Vagina (tissue), 2 donors: ENCODE measurements around the gene ACLY. TPM values are rescaled to one million over a fixed set of nuclear protein-coding genes. Genes with fewer than 3 reads are reported as not detected.
"Not testable (repeated sequence)": the region's sequence is repeated elsewhere in the genome, so short reads cannot be mapped to it uniquely, and the experiment has no call there.

Experiments used
- DNase-seq, 2 donors: peaks; one replicate each; pipeline ENCODE4 v3.0.0-alpha.2; 2017; ENCODE audit errors: extremely low spot score in 2 of 2
- H3K27ac ChIP-seq: fragments of 200-600 bp; sonication (generic); one replicate; pipeline ENCODE4 v1.5.1; 2019
- H3K27me3 ChIP-seq: fragments of 200-600 bp; sonication (generic); one replicate; pipeline ENCODE4 v1.5.1; 2019
- H3K36me3 ChIP-seq, 2 donors: fragments of 200-600 bp; sonication (generic); one replicate each; pipeline ENCODE4 v1.5.1; 2017 to 2019
- H3K4me1 ChIP-seq: fragments of 200-600 bp; sonication (generic); one replicate; pipeline ENCODE4 v1.5.1; 2019
- H3K4me3 ChIP-seq, 2 donors: fragments of 200-600 bp; sonication (generic); 1 replicate in 1 of 2; 2 replicates in 1 of 2; pipeline ENCODE4 v1.5.1; 2016 to 2019
- H3K9me3 ChIP-seq: fragments of 200-600 bp; sonication (generic); one replicate; pipeline ENCODE4 v1.5.1; 2019
- CTCF ChIP-seq, 3 experiments: fragments of 450-650 bp in 2 of 3; fragments of 200-600 bp in 1 of 3; sonication (generic) in 1 of 3; IDR thresholded peaks; one replicate each; pipeline ENCODE4 v1.5.1; 2017 to 2019; ENCODE audit warnings: antibody characterized with exemption in 3 of 3, mild to moderate bottlenecking in 2 of 3, moderate library complexity in 2 of 3
- POLR2A ChIP-seq, 2 donors: fragments of 450-650 bp; IDR thresholded peaks; one replicate each; pipeline ENCODE4 v1.6.1; 2017; ENCODE audit warnings: antibody characterized with exemption in 2 of 2, mild to moderate bottlenecking in 2 of 2, moderate library complexity in 2 of 2
- POLR2AphosphoS5 ChIP-seq, 2 donors: sonication (generic); formaldehyde crosslinking; IDR thresholded peaks; one replicate each; pipeline ENCODE4 v1.9.0; 2017; ENCODE audit warnings: antibody characterized with exemption in 2 of 2, mild to moderate bottlenecking in 2 of 2, low read depth in 1 of 2; ENCODE audit not compliant: insufficient read depth in 1 of 2
- intact Hi-C: fragments of 100-400 bp; cut with DNase I; formaldehyde crosslinking; loops from one replicate; pipeline ENCODE4 v1.15.1; 2023
- total RNA-seq: library from RNA; depleted of rRNA; stranded (reverse); fragments of >200 nt; gene quantifications from one replicate; pipeline ENCODE4 v1.2.3, GENCODE V29; 2016

Gene ACLY
- total RNA-seq, 1 donor from 2014 or later = 74.9 TPM

DNA sequence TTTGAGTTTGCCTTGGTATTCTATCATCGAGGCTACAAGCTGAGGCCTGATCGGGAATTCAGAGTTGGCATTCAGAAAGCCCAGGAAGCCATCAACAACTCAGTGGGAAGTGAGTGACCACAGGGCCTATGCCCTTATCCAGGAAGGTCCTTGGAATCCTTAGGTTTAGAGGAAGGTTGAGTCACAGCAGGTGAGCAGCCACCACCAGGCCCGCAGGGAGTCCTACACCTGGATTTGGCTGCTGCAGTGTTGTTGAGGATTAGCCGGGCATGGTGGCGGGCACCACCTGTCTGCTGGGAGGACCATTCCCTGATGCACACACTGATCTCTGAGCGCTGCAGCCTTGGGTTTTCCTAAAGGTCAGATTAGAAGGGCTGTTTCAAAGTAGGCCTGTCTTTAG is 16.9 kb upstream of the ACLY start:
- DNase-seq = no peak
- Histone ChIP-seq H3K4me1 (peaks cover 8% of the 10 kb centered on the region), H3K4me3 (no peak overlapping the region), H3K27ac (no peak overlapping the region), H3K27me3 (no peaks in the 10 kb centered on the region), H3K36me3 (no peaks in the 10 kb centered on the region), H3K9me3 (no peaks in the 10 kb centered on the region)
- TF ChIP-seq POLR2A (IDR thresholded peaks at IDR 0.05) = no peak
- TF ChIP-seq CTCF (IDR thresholded peaks at IDR 0.05) = no peak
- TF ChIP-seq POLR2AphosphoS5 (IDR thresholded peaks at IDR 0.05; ENCODE audit: insufficient read depth in 1 of 2, low read depth in 1 of 2) = no peak
- intact Hi-C loops = no loop called here

- Histone ChIP-seq H3K27me3 (no peaks in the 10 kb centered on the region), H3K4me1 (peaks cover 15% of the 10 kb centered on the region), H3K9me3 (no peaks in the 10 kb centered on the region), H3K36me3 (no peaks in the 10 kb centered on the region), H3K4me3 (no peak overlapping the region), H3K27ac (no peak overlapping the region)
- intact Hi-C loops = no loop called here
- no peak for DNase-seq
- TF ChIP-seq CTCF (IDR thresholded peaks at IDR 0.05) (no peak), POLR2AphosphoS5 (IDR thresholded peaks at IDR 0.05; ENCODE audit: insufficient read depth in 1 of 2, low read depth in 1 of 2) (no peak), POLR2A (IDR thresholded peaks at IDR 0.05) (no peak)
Observed at GRCh38 chr17:41932816-41933389, 14.2 kb upstream of the ACLY start.

DNA sequence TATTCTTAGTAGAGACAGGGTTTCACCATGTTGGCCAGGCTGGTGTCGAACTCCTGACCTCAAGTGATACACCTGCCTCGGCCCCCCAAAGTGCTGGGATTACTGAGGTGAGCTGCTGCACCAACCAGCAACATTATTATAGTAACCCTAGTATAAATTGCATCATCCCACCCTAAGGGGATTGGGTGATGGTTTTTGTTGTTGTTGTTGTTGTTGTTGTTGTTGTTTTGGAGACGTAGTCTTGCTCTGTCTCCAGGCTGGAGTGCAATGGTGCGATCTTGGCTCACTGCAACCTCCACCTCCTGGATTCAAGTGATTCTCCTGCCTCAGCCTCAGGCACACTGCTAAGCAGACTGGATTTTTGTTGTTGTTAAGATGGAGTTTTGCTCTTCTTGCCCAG is 13.0 kb upstream of the ACLY start:
- DNase-seq, H3K27ac ChIP-seq, H3K9me3 ChIP-seq, intact Hi-C loops, H3K36me3 ChIP-seq, H3K4me3 ChIP-seq, H3K27me3 ChIP-seq: not testable (repeated sequence)
- H3K4me1 ChIP-seq = peaks cover 15% of the 10 kb centered on the region

DNA sequence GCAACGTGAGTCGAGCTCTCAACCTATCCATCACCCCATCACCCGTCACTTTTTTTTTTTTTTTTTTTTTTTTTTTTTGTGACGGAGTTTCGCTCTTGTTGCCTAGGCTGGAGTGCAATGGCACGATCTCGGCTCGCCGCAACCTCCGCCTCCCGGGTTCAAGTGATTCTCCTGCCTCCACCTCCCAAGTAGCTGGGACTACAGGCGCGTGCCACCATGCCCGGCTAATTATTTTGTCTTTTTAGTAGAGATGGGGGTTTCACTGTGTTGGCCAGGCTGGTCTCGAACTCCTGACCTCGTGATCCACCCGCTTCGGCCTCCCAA is 12.0 kb upstream of the ACLY start:
- H3K27me3 ChIP-seq, H3K9me3 ChIP-seq, DNase-seq, intact Hi-C loops, H3K36me3 ChIP-seq: not testable (repeated sequence)
- Histone ChIP-seq H3K27ac (peak overlapping the region; percentile 75), H3K4me3 (peak overlapping the region; percentile 41 to 63), H3K4me1 (peaks cover 15% of the 10 kb centered on the region)

GRCh38 chr17:41930009-41930832 is 11.5 kb upstream of the ACLY start, which contains the start of gene ODAD4:
ODAD4 (plus strand) TSS chr17:41930617; CDS start chr17:41930724, 107 bp downstream.
- peak within 1 kb of the TSS; percentile 41 to 63 for H3K4me3 ChIP-seq
- DNase-seq = peak in 1 of 2 donors; percentile 96
- H3K27me3 ChIP-seq = no peaks in the 10 kb centered on the region
- TF ChIP-seq CTCF (IDR thresholded peaks at IDR 0.05) = peak in 1 of 3 experiments; percentile 53
- peak; percentile 92 to 97 for TF ChIP-seq POLR2AphosphoS5 (IDR thresholded peaks at IDR 0.05; ENCODE audit: insufficient read depth in 1 of 2, low read depth in 1 of 2)
- peak in 1 of 2 donors; percentile 42 for TF ChIP-seq POLR2A (IDR thresholded peaks at IDR 0.05)
- peaks cover 15% of the 10 kb centered on the region for H3K4me1 ChIP-seq
- intact Hi-C loops = no loop called here
- H3K36me3 ChIP-seq = no peaks in the 10 kb centered on the region
- H3K9me3 ChIP-seq = no peaks in the 10 kb centered on the region
- H3K27ac ChIP-seq = peak within 1 kb of the TSS; percentile 75

GRCh38 chr17:41928693-41929251 is 10.0 kb upstream of the ACLY start:
- Histone ChIP-seq H3K27me3 (no peaks in the 10 kb centered on the region), H3K27ac (no peak overlapping the region), H3K4me3 (no peak overlapping the region), H3K36me3 (no peaks in the 10 kb centered on the region), H3K9me3 (no peaks in the 10 kb centered on the region), H3K4me1 (peaks cover 15% of the 10 kb centered on the region)
- intact Hi-C loops = no loop called here
- TF ChIP-seq POLR2A (IDR thresholded peaks at IDR 0.05) (no peak), CTCF (IDR thresholded peaks at IDR 0.05) (no peak), POLR2AphosphoS5 (IDR thresholded peaks at IDR 0.05; ENCODE audit: insufficient read depth in 1 of 2, low read depth in 1 of 2) (no peak)
- no peak for DNase-seq
